IMR-90 (cell line): ENCODE results near the gene AMFR. TPM values are rescaled to one million over a fixed set of nuclear protein-coding genes. Genes with fewer than 3 reads are reported as not detected.
A peak's percentile ranks its signal among the peaks of the same experiment; 100 is the strongest.

ENCODE experiments used
- ATAC-seq: fragments of 200-7000 bp; cut with Tn5 transposase; 2 replicates; pipeline ENCODE4 v1.9.1; 2020; ENCODE audit warnings: low read depth, mild to moderate bottlenecking, moderate library complexity
- BruUV-seq: library from RNA; stranded (reverse); fragments of 400-500 nt; replicated peaks from 2 replicates; lab custom pipeline; 2021; lab: Mats Ljungman, UMichigan
- CTCF ChIA-PET: fragments of 300-600 bp; formaldehyde crosslinking; extraction: SDS; loops from one replicate; lab custom pipeline; 2021; ENCODE audit warnings: antibody characterized with exemption; lab: Yijun Ruan, JAX
- POLR2A ChIA-PET: fragments of 300-600 bp; sonication (Branson Sonifier 250); formaldehyde crosslinking; loops from one replicate; lab custom pipeline; 2022; ENCODE audit warnings: antibody characterized with exemption; ENCODE audit not compliant: unreplicated experiment; lab: Charles Lee
- DNase-seq: peaks from one replicate; pipeline ENCODE4 v3.0.0; 2013
- H2AFZ ChIP-seq: replicated peaks from 2 replicates; pipeline ENCODE3; 2013; ENCODE audit warnings: low read length, mild to moderate bottlenecking; ENCODE audit not compliant: poor library complexity
- H2AK5ac ChIP-seq: 2 replicates; pipeline ENCODE4 v1.6.1; 2013; ENCODE audit warnings: low read depth, low read length, inconsistent platforms
- H2AK9ac ChIP-seq: replicated peaks from 2 replicates; pipeline ENCODE3; 2013; ENCODE audit warnings: mild to moderate bottlenecking, low read depth, low read length, moderate library complexity; ENCODE audit not compliant: poor library complexity
- H2BK120ac ChIP-seq: 2 replicates; pipeline ENCODE4 v1.6.1; 2013; ENCODE audit warnings: low read depth, low read length, inconsistent platforms
- H2BK15ac ChIP-seq: 3 replicates; pipeline ENCODE4 v1.6.1; 2013; ENCODE audit warnings: low read depth, low read length, inconsistent platforms
- H2BK20ac ChIP-seq: 2 replicates; pipeline ENCODE4 v1.6.1; 2013; ENCODE audit warnings: low read depth, mild to moderate bottlenecking, inconsistent platforms, low read length, moderate library complexity
- H2BK5ac ChIP-seq: 2 replicates; pipeline ENCODE4 v1.6.1; 2013; ENCODE audit warnings: mild to moderate bottlenecking, low read depth, low read length, inconsistent platforms; ENCODE audit not compliant: poor library complexity, severe bottlenecking
- H3K14ac ChIP-seq: replicated peaks from 2 replicates; pipeline ENCODE4 v1.6.1; 2013; ENCODE audit warnings: low read depth, low read length, inconsistent platforms
- H3K18ac ChIP-seq: 2 replicates; pipeline ENCODE4 v1.6.1; 2013; ENCODE audit warnings: low read depth, low read length, control low read depth
- H3K23ac ChIP-seq: 2 replicates; pipeline ENCODE4 v1.6.1; 2013; ENCODE audit warnings: low read depth, low read length, inconsistent platforms
- H3K27ac ChIP-seq: 2 replicates; pipeline ENCODE4 v1.5.1; 2013; ENCODE audit warnings: mild to moderate bottlenecking, control low read depth, low read length; ENCODE audit not compliant: insufficient read depth
- H3K27me3 ChIP-seq: 2 replicates; pipeline ENCODE4 v1.6.1; 2013; ENCODE audit warnings: low read length; ENCODE audit not compliant: control insufficient read depth, insufficient read depth
- H3K36me3 ChIP-seq: 2 replicates; pipeline ENCODE4 v1.6.1; 2013; ENCODE audit warnings: low read length, mixed read lengths; ENCODE audit not compliant: control insufficient read depth, insufficient read depth
- H3K4ac ChIP-seq: 2 replicates; pipeline ENCODE4 v1.6.1; 2013; ENCODE audit warnings: low read depth, low read length, inconsistent platforms
- H3K4me1 ChIP-seq: 2 replicates; pipeline ENCODE4 v1.6.1; 2013; ENCODE audit warnings: low read length, mixed read lengths; ENCODE audit not compliant: control insufficient read depth, insufficient read depth
- H3K4me2 ChIP-seq: 2 replicates; pipeline ENCODE4 v1.6.1; 2013; ENCODE audit warnings: low read depth, mild to moderate bottlenecking, control low read depth, low read length, moderate library complexity
- H3K4me3 ChIP-seq: 2 replicates; pipeline ENCODE4 v1.5.1; 2013; ENCODE audit warnings: low read depth, mild to moderate bottlenecking, control low read depth, low read length, moderate library complexity; ENCODE audit not compliant: insufficient read depth
- H3K56ac ChIP-seq: 2 replicates; pipeline ENCODE4 v1.6.1; 2013; ENCODE audit warnings: low read length, inconsistent platforms; ENCODE audit not compliant: insufficient read depth; ENCODE audit errors: extremely low read depth
- H3K79me1 ChIP-seq, 2 experiments: 2 replicates each; pipeline ENCODE4 v1.6.1; 2013; ENCODE audit warnings: low read length in 2 of 2, inconsistent platforms in 1 of 2, low read depth in 1 of 2
- H3K9ac ChIP-seq: 2 replicates; pipeline ENCODE4 v1.6.1; 2013; ENCODE audit warnings: low read depth, low read length, control low read depth
- H3K9me1 ChIP-seq: 2 replicates; pipeline ENCODE4 v1.6.1; 2013; ENCODE audit warnings: low read length, inconsistent platforms; ENCODE audit not compliant: insufficient read depth
- H3K9me3 ChIP-seq: 2 replicates; pipeline ENCODE4 v1.6.1; 2013; ENCODE audit warnings: low read length; ENCODE audit not compliant: control insufficient read depth, insufficient read depth
- H4K20me1 ChIP-seq: 2 replicates; pipeline ENCODE4 v1.6.1; 2013; ENCODE audit warnings: low read length, inconsistent platforms; ENCODE audit not compliant: insufficient read depth
- H4K5ac ChIP-seq: 2 replicates; pipeline ENCODE4 v1.6.1; 2013; ENCODE audit warnings: mild to moderate bottlenecking, low read depth, low read length, control low read depth
- H4K8ac ChIP-seq, 2 experiments: 2 replicates each; pipeline ENCODE4 v1.6.1; 2013; ENCODE audit warnings: low read depth in 2 of 2, low read length in 2 of 2, control low read depth in 1 of 2, inconsistent platforms in 1 of 2
- H4K91ac ChIP-seq: 2 replicates; pipeline ENCODE4 v1.6.1; 2013; ENCODE audit warnings: low read depth, low read length, inconsistent platforms; ENCODE audit not compliant: insufficient read depth
- CHD1 ChIP-seq: IDR thresholded peaks from 2 replicates; pipeline ENCODE4 v1.6.1; 2012; ENCODE audit warnings: low read depth, low read length, improper control_type of control experiment
- ELK1 ChIP-seq: fragments of 150-350 bp; IDR thresholded peaks from 2 replicates; pipeline ENCODE4 v1.6.1; 2016; ENCODE audit warnings: low read depth, mild to moderate bottlenecking, low read length, moderate library complexity, borderline replicate concordance
- MAZ ChIP-seq: IDR thresholded peaks from 2 replicates; pipeline ENCODE4 v1.6.1; 2012; ENCODE audit warnings: low read depth, mild to moderate bottlenecking, low read length, improper control_type of control experiment, moderate library complexity, borderline replicate concordance
- MXI1 ChIP-seq: IDR thresholded peaks from 2 replicates; pipeline ENCODE4 v1.6.1; 2012; ENCODE audit warnings: low read depth, mild to moderate bottlenecking, low read length, moderate library complexity, borderline replicate concordance
- POLR2A ChIP-seq: IDR thresholded peaks from 2 replicates; pipeline ENCODE4 v1.6.1; 2012; ENCODE audit warnings: mild to moderate bottlenecking, low read depth, low read length
- RAD21 ChIP-seq: IDR thresholded peaks from 2 replicates; pipeline ENCODE4 v1.6.1; 2012; ENCODE audit warnings: low read length, improper control_type of control experiment
- RCOR1 ChIP-seq: IDR thresholded peaks from 2 replicates; pipeline ENCODE4 v1.6.1; 2012; ENCODE audit warnings: mild to moderate bottlenecking, low read length, improper control_type of control experiment; ENCODE audit not compliant: insufficient replicate concordance
- WGBS, 2 experiments: methylation state at CpG; one replicate each; pipeline versions ENCODE4 v1.1.5 to v1.1.7; 2013; ENCODE audit warnings: missing lambda C conversion rate in 2 of 2; ENCODE audit not compliant: insufficient read length in 1 of 2; ENCODE audit errors: extremely low coverage in 2 of 2; 5-methylcytosine and 5-hydroxymethylcytosine counted together
- dilution Hi-C: fragments of 300-500 bp; cut with HindIII; formaldehyde crosslinking; loops from one replicate; pipeline ENCODE4 v1.14.3; 2018; ENCODE audit warnings: low sequenced_read_pairs; ENCODE audit not compliant: unreplicated experiment
- in situ Hi-C: fragments of 300-500 bp; cut with MboI; formaldehyde crosslinking; loops from 3 replicates; pipeline ENCODE4 v1.14.3; 2019; ENCODE audit warnings: low sequenced_read_pairs, inconsistent platforms, mixed read lengths
- intact Hi-C: fragments of 100-400 bp; cut with micrococcal nuclease; formaldehyde crosslinking; loops from 2 replicates; pipeline ENCODE4 v1.10.0; 2022
- polyA plus RNA-seq, 3 experiments: library from polyadenylated mRNA; depleted of rRNA; stranded (reverse); fragments of >200 nt; gene quantifications; 2 replicates each; pipeline ENCODE4 v1.2.3, GENCODE V29; 2012; ENCODE audit warnings: low replicate concordance in 1 of 3
- total RNA-seq: library from RNA; depleted of rRNA; stranded (reverse); fragments of >200 nt; gene quantifications from 2 replicates; pipeline ENCODE4 v1.2.3, GENCODE V29; 2012

The AMFR gene
- total and polyA plus RNA-seq, 2 of the 4 experiments (the other 2 are of a cell fraction): 60.7 to 216 TPM

- in situ Hi-C loops (no loop called here), intact Hi-C loops (no loop called here), dilution Hi-C loops (no loop called here)
- ATAC-seq (no peak), DNase-seq (no peak)
- H3K23ac ChIP-seq: no peak overlapping the region
- 73% methylated on average over 3 of the region's 8 CpGs; no CpG with 5 or more reads in 1 of the 2 experiments for WGBS, 2 experiments
- H2AFZ ChIP-seq: peak overlapping the region; percentile 61
- no peak overlapping the region for H3K9ac ChIP-seq
- ChIA-PET CTCF (no interaction called here), POLR2A (no interaction called here)
- H4K20me1 ChIP-seq: no peaks in the 10 kb centered on the region
- no peaks in the 10 kb centered on the region; the same call in 1 of the 2 replicates for H3K27me3 ChIP-seq
- no peak overlapping the region for H3K4me2 ChIP-seq
- H3K18ac ChIP-seq: no peak overlapping the region
- no peaks in the 10 kb centered on the region for H3K36me3 ChIP-seq
- H2AK9ac ChIP-seq: no peak overlapping the region
- no peak overlapping the region for H4K5ac ChIP-seq
- no peak overlapping the region for H3K14ac ChIP-seq
- no TSS peak for BruUV-seq
- no peak overlapping the region for H4K91ac ChIP-seq
- no peak overlapping the region for H2BK20ac ChIP-seq
- TF ChIP-seq POLR2A (no peak), MXI1 (no peak), ELK1 (no peak), RCOR1 (no peak), MAZ (no peak), CHD1 (no peak), RAD21 (no peak)
- H2BK15ac ChIP-seq: no peak overlapping the region
- no peak overlapping the region for H3K4ac ChIP-seq
- H2BK120ac ChIP-seq: no peak overlapping the region
- H3K79me1 ChIP-seq: no peaks in the 10 kb centered on the region
- H2AK5ac ChIP-seq: no peak overlapping the region
- no peak overlapping the region for H3K4me3 ChIP-seq
- H3K4me1 ChIP-seq: no peaks in the 10 kb centered on the region
- no peak overlapping the region for H3K27ac ChIP-seq
- no peak overlapping the region for H4K8ac ChIP-seq
- H3K9me1 ChIP-seq: no peaks in the 10 kb centered on the region; the same call in 1 of the 2 replicates
- H3K9me3 ChIP-seq: no peaks in the 10 kb centered on the region
- H3K56ac ChIP-seq: no peak overlapping the region
- H2BK5ac ChIP-seq: no peak overlapping the region
These were observed 89.2 kb downstream of the AMFR start for GRCh38 chr16:56336071-56336688.
